Adrenal gland (tissue), 5 donors: ENCODE measurements around the gene TMEM196.

Source experiments
- POLR2A ChIP-seq, 2 donors: fragments of 450-650 bp; IDR thresholded peaks; one replicate each; pipeline ENCODE4 v1.6.1; 2017; ENCODE audit warnings: antibody characterized with exemption in 2 of 2, mild to moderate bottlenecking in 2 of 2, moderate library complexity in 1 of 2
- TF ChIP-seq, protein P1 (sequence below), 6 experiments: fragments of 450-650 bp in 4 of 6; fragments of 200-600 bp in 2 of 6; sonication (generic) in 1 of 6; IDR thresholded peaks; 1 replicate in 5 of 6; 2 replicates in 1 of 6; pipeline versions ENCODE4 v1.5.1 to v1.8.0; 2016 to 2021; ENCODE audit warnings: antibody characterized with exemption in 6 of 6, mild to moderate bottlenecking in 2 of 6, moderate library complexity in 1 of 6
- donor health status: DM: no; HTN: no; CAD: no.

DNA sequence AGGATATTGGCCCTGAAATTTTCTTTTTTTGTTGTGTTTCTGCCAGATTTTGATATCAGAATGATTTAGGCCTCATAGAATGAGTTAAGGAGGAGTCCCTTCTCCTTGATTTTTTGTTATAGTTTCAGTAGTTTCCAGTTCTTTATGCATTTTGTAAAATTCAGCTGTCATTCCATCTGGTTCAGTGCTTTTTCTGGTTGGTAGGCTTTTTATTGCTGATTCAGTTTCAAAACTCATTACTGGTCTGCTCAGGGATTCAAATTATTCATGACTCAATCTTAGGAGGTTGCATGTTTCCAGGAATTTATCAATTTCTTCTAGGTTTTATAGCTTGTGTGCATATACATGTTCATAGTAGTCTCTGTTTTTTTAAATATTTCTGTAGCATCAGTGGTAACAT, 10.1 kb upstream of the TMEM196 start:
- TF ChIP-seq, protein P1, sequence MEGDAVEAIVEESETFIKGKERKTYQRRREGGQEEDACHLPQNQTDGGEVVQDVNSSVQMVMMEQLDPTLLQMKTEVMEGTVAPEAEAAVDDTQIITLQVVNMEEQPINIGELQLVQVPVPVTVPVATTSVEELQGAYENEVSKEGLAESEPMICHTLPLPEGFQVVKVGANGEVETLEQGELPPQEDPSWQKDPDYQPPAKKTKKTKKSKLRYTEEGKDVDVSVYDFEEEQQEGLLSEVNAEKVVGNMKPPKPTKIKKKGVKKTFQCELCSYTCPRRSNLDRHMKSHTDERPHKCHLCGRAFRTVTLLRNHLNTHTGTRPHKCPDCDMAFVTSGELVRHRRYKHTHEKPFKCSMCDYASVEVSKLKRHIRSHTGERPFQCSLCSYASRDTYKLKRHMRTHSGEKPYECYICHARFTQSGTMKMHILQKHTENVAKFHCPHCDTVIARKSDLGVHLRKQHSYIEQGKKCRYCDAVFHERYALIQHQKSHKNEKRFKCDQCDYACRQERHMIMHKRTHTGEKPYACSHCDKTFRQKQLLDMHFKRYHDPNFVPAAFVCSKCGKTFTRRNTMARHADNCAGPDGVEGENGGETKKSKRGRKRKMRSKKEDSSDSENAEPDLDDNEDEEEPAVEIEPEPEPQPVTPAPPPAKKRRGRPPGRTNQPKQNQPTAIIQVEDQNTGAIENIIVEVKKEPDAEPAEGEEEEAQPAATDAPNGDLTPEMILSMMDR (IDR thresholded peaks at IDR 0.05): no peak
- TF ChIP-seq POLR2A (IDR thresholded peaks at IDR 0.05): no peak
